Panc1 (cell line): ENCODE results near the gene TMEM185A. TPM values are rescaled to one million over a fixed set of nuclear protein-coding genes. Genes with fewer than 3 reads are reported as not detected.
"Not testable (repeated sequence)": the region's sequence is repeated elsewhere in the genome, so short reads cannot be mapped to it uniquely, and the experiment has no call there.

Source experiments
- ATAC-seq: fragments of 200-7000 bp; cut with Tn5 transposase; 2 replicates; pipeline ENCODE4 v1.9.1; 2020; ENCODE audit warnings: mild to moderate bottlenecking, moderate library complexity
- BruUV-seq: library from RNA; stranded (reverse); fragments of 400-500 nt; replicated peaks from 2 replicates; lab custom pipeline; 2021; lab: Mats Ljungman, UMichigan
- CTCF ChIA-PET: fragments of 300-600 bp; sonication (Branson Sonifier 250); formaldehyde crosslinking; loops from one replicate; lab custom pipeline; 2022; ENCODE audit warnings: antibody characterized with exemption; lab: Charles Lee
- POLR2A ChIA-PET: fragments of 300-600 bp; sonication (Branson Sonifier 250); formaldehyde crosslinking; loops from one replicate; lab custom pipeline; 2022; ENCODE audit warnings: antibody characterized with exemption; lab: Charles Lee
- DNase-seq: peaks from one replicate; pipeline ENCODE4 v3.0.0-alpha.2; 2010; ENCODE audit warnings: low read depth, low spot score
- H3K27ac ChIP-seq: 2 replicates; pipeline ENCODE4 v1.5.1; 2011; ENCODE audit warnings: mild to moderate bottlenecking, low read length, inconsistent platforms
- H3K27me3 ChIP-seq: fragments of 200-500 bp; sonication (Bioruptor generic); 2 replicates; pipeline ENCODE4 v1.6.0; 2014; ENCODE audit warnings: low read length, inconsistent platforms; ENCODE audit not compliant: control insufficient read depth, insufficient read depth
- H3K36me3 ChIP-seq: fragments of 200-500 bp; sonication (Bioruptor generic); 2 replicates; pipeline ENCODE4 v1.5.1; 2014; ENCODE audit warnings: inconsistent platforms, mild to moderate bottlenecking, low read length, moderate library complexity; ENCODE audit not compliant: control insufficient read depth, insufficient read depth
- H3K4me1 ChIP-seq: 2 replicates; pipeline ENCODE4 v1.5.1; 2011; ENCODE audit warnings: inconsistent platforms, mild to moderate bottlenecking, low read length, moderate library complexity; ENCODE audit not compliant: control insufficient read depth, insufficient read depth
- H3K4me3 ChIP-seq, 2 experiments: 2 replicates each; pipeline ENCODE4 v1.5.1; 2011 to 2012; ENCODE audit warnings: low read depth in 2 of 2, low read length in 2 of 2, mild to moderate bottlenecking in 2 of 2, inconsistent platforms in 1 of 2, moderate library complexity in 1 of 2
- H3K9me3 ChIP-seq: fragments of 200-500 bp; sonication (Bioruptor generic); 2 replicates; pipeline ENCODE4 v1.5.1; 2014; ENCODE audit warnings: low read depth, mild to moderate bottlenecking, inconsistent platforms, low read length, moderate library complexity; ENCODE audit not compliant: control insufficient read depth, insufficient read depth
- POLR2AphosphoS5 ChIP-seq: IDR thresholded peaks from 2 replicates; pipeline ENCODE4 v1.6.1; 2012; ENCODE audit warnings: mild to moderate bottlenecking, low read depth, low read length, moderate library complexity
- SIN3A ChIP-seq: IDR thresholded peaks from 2 replicates; pipeline ENCODE4 v1.6.1; 2012; ENCODE audit warnings: low read depth, mild to moderate bottlenecking, low read length, moderate library complexity, borderline replicate concordance; ENCODE audit not compliant: insufficient read depth
- TCF7L2 ChIP-seq: IDR thresholded peaks from 2 replicates; pipeline ENCODE4 v1.6.1; 2011; ENCODE audit warnings: mild to moderate bottlenecking, low read depth, low read length, inconsistent platforms
- in situ Hi-C: cut with HindIII; loops from 2 replicates; pipeline ENCODE4 v1.10.0; 2016; ENCODE audit warnings: low sequenced_read_pairs, low pct_unique_long_range_greater_than_20kb
- intact Hi-C: fragments of 100-400 bp; cut with micrococcal nuclease; formaldehyde crosslinking; loops from one replicate; pipeline ENCODE4 v1.10.0; 2022; ENCODE audit not compliant: unreplicated experiment
- total RNA-seq: library from RNA; stranded (reverse); gene quantifications from one replicate; pipeline ENCODE4 v1.2.1, GENCODE V29; 2021; ENCODE audit not compliant: unreplicated experiment
- TF ChIP-seq, protein P1 (sequence below), 2 experiments: IDR thresholded peaks; 2 replicates each; pipeline ENCODE4 v1.6.1; 2011 to 2012; ENCODE audit warnings: low read depth in 2 of 2, control low read depth in 1 of 2, low read length in 1 of 2, mild to moderate bottlenecking in 1 of 2, moderate library complexity in 1 of 2; ENCODE audit not compliant: insufficient read depth in 1 of 2
- TF ChIP-seq, protein P2 (sequence below): fragments of 450-650 bp; IDR thresholded peaks from 2 replicates; pipeline ENCODE4 v1.5.1; 2017; ENCODE audit warnings: mild to moderate bottlenecking

Gene TMEM185A
- total RNA-seq, 1 experiment from 2014 or later, result 27.3 TPM

DNA sequence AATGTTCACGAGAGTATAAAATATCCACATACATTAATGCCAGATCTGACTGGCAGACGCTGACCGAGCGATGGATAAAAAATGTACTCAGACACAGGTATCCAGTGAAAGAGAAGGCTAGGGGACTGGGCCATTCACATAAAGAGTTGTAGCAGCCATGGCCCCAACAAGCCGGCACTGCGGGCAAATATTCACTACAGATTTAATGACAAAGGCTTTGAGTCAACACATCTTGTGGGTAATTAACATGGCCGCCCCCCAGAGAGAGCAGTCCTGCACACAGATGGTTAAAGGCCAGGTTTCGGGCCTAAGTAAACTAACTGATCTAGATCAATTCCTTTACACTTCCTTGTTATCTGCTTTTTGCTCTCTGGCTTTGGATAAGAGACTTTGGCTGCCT is 44.0 kb upstream of the TMEM185A start:
- POLR2A ChIA-PET, H3K4me1 ChIP-seq, H3K4me3 ChIP-seq, H3K27me3 ChIP-seq, BruUV-seq, H3K9me3 ChIP-seq, H3K27ac ChIP-seq, in situ Hi-C loops, intact Hi-C loops, DNase-seq, H3K36me3 ChIP-seq, ATAC-seq, CTCF ChIA-PET: not testable (repeated sequence)

DNA sequence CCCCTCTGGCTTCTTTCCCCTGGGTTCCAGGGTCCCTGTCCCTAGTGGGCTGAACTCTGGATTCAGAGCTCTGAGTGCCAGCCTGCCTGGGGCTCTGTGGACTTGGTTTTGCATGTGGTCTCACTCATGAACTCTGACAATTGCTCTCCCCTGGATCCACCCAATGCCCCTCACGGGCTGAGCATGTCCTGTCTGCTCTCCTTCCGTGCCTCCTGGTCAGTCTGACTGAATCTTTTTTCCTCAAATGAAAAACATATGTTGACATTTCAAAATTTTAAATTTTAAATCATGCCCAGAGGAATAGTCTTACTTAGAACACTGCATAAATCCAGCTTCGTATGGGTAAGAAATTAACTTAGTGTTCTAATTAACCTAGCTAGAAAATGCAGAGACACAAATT is 43.5 kb upstream of the TMEM185A start:
- H3K4me1 ChIP-seq, H3K27ac ChIP-seq, DNase-seq, POLR2A ChIA-PET, ATAC-seq, in situ Hi-C loops, H3K27me3 ChIP-seq, H3K9me3 ChIP-seq, intact Hi-C loops, BruUV-seq, H3K4me3 ChIP-seq, H3K36me3 ChIP-seq, CTCF ChIA-PET: not testable (repeated sequence)

DNA sequence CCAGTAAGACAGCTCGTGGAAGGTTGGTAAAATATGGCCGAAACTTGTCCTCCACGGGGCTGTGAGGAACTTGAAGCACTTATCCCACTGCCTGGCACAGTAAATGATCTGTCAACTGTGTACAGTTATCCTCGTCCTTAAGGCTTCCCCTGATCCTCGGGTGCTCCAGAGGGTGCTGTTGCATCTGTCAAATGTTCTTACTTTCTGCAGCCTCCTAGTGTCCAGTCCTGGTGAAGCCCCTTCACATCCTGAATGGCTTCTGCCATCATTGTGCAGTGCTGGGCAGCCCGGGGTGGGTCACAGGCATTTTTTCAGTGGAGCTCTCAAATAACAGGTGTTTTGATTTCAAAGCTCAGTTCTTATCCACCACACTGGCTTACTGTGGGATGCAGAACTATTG is 29.0 kb upstream of the TMEM185A start:
- H3K27ac ChIP-seq, DNase-seq, BruUV-seq, H3K4me3 ChIP-seq, POLR2A ChIA-PET, H3K27me3 ChIP-seq, H3K4me1 ChIP-seq, CTCF ChIA-PET, in situ Hi-C loops, intact Hi-C loops, H3K9me3 ChIP-seq, H3K36me3 ChIP-seq: not testable (repeated sequence)
- peak; percentile 78; the same call in 1 of the 2 replicates for ATAC-seq

DNA sequence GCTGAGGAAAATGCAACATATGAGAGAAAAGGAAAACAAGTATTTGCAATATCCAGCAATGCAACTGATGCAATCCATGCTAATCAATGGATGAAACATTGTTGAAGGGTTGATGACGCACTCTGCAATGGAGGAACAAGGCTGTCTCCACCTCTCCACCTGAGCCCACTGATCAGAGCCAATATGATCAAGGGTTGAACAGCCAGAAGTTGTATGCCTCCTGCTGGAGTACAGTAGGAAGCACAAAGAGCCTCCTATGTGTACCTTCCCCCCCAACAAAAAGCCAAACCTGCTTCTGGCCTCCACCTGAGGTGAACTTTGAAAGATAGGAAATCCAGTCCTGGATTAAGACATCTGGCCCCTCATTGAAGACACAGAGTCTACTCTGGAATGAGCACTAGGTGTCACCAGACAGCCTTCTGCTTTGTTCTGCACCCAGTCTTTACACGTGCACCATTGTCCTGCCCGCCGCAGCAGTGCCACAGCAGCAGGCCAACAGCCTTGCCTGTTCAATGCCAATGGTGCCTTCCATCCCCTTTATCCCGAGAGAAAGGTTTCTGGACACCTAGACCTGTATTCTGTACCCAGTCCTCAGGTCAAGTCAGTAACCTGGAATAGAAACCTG is 24.8 kb upstream of the TMEM185A start:
- H3K27ac ChIP-seq, H3K36me3 ChIP-seq, CTCF ChIA-PET, intact Hi-C loops, in situ Hi-C loops, H3K9me3 ChIP-seq, POLR2A ChIA-PET, BruUV-seq, DNase-seq, H3K4me1 ChIP-seq, H3K4me3 ChIP-seq, H3K27me3 ChIP-seq: not testable (repeated sequence)
- ATAC-seq, result peak; percentile 85

DNA sequence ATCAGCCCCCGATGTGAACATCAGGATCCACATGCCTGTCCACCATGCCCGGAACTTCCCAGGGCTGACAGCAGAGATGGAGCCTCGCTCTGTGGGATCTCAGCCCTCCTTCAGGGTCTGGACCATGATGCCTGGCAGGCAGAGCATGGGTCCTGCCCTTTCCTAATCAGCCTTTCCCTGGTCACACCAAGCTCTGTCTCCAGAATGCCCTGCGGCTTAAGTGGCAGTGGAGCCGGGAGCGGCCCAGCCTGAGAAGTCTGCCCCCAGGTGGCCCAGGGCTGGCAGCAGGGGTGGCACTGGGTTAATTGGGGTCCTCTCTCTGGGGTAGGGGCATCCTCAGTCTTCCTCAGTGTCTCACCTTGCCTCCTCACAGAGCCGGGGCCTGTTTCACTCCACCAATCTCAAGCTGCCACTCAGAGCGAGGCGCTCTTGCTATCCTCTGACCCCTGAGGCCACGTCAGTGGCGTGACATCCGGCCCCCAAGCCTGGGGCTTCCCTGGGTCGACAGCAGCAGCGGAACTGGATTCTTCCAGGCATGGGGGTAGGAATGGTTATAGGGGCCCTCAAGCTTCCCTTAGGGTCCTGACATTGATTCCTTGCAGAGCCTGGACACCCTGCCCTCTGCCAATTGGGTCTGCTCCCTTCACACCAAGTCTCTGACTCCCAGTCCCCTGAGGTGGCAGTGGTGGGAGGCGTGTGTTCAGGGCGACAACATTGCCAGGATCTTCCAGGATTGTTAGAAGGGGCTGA is 20.8 kb upstream of the TMEM185A start:
- DNase-seq, result no peak
- ChIA-PET POLR2A (no interaction called here), CTCF (no interaction called here)
- Histone ChIP-seq H3K9me3 (no peaks in the 10 kb centered on the region), H3K4me3 (no peak overlapping the region), H3K36me3 (no peaks in the 10 kb centered on the region), H3K27me3 (no peaks in the 10 kb centered on the region), H3K4me1 (no peaks in the 10 kb centered on the region), H3K27ac (no peak overlapping the region)
- no peak for ATAC-seq
- in situ Hi-C loops, result no loop called here
- TF ChIP-seq, protein P1, sequence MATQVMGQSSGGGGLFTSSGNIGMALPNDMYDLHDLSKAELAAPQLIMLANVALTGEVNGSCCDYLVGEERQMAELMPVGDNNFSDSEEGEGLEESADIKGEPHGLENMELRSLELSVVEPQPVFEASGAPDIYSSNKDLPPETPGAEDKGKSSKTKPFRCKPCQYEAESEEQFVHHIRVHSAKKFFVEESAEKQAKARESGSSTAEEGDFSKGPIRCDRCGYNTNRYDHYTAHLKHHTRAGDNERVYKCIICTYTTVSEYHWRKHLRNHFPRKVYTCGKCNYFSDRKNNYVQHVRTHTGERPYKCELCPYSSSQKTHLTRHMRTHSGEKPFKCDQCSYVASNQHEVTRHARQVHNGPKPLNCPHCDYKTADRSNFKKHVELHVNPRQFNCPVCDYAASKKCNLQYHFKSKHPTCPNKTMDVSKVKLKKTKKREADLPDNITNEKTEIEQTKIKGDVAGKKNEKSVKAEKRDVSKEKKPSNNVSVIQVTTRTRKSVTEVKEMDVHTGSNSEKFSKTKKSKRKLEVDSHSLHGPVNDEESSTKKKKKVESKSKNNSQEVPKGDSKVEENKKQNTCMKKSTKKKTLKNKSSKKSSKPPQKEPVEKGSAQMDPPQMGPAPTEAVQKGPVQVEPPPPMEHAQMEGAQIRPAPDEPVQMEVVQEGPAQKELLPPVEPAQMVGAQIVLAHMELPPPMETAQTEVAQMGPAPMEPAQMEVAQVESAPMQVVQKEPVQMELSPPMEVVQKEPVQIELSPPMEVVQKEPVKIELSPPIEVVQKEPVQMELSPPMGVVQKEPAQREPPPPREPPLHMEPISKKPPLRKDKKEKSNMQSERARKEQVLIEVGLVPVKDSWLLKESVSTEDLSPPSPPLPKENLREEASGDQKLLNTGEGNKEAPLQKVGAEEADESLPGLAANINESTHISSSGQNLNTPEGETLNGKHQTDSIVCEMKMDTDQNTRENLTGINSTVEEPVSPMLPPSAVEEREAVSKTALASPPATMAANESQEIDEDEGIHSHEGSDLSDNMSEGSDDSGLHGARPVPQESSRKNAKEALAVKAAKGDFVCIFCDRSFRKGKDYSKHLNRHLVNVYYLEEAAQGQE (IDR thresholded peaks at IDR 0.05; ENCODE audit: insufficient read depth in 1 of 2, low read depth in 2 of 2, low read length in 1 of 2), result no peak
- TF ChIP-seq SIN3A, result no peak
- no peak for TF ChIP-seq POLR2AphosphoS5
- TF ChIP-seq, protein P2, sequence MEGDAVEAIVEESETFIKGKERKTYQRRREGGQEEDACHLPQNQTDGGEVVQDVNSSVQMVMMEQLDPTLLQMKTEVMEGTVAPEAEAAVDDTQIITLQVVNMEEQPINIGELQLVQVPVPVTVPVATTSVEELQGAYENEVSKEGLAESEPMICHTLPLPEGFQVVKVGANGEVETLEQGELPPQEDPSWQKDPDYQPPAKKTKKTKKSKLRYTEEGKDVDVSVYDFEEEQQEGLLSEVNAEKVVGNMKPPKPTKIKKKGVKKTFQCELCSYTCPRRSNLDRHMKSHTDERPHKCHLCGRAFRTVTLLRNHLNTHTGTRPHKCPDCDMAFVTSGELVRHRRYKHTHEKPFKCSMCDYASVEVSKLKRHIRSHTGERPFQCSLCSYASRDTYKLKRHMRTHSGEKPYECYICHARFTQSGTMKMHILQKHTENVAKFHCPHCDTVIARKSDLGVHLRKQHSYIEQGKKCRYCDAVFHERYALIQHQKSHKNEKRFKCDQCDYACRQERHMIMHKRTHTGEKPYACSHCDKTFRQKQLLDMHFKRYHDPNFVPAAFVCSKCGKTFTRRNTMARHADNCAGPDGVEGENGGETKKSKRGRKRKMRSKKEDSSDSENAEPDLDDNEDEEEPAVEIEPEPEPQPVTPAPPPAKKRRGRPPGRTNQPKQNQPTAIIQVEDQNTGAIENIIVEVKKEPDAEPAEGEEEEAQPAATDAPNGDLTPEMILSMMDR, result no peak
- no peak for TF ChIP-seq TCF7L2
- intact Hi-C loops, result no loop called here
- no TSS peak for BruUV-seq
